ENCODE data around the gene SESN1. TPM values are rescaled to one million over a fixed set of nuclear protein-coding genes. Genes with fewer than 3 reads are reported as not detected.

SESN1 gene
- total and polyA plus RNA-seq, 9 of the 15 experiments (the other 6 are each of a cell fraction or from before 2014, with no cell fraction given): 3.1 to 13.0 (median 7.4) TPM

DNA sequence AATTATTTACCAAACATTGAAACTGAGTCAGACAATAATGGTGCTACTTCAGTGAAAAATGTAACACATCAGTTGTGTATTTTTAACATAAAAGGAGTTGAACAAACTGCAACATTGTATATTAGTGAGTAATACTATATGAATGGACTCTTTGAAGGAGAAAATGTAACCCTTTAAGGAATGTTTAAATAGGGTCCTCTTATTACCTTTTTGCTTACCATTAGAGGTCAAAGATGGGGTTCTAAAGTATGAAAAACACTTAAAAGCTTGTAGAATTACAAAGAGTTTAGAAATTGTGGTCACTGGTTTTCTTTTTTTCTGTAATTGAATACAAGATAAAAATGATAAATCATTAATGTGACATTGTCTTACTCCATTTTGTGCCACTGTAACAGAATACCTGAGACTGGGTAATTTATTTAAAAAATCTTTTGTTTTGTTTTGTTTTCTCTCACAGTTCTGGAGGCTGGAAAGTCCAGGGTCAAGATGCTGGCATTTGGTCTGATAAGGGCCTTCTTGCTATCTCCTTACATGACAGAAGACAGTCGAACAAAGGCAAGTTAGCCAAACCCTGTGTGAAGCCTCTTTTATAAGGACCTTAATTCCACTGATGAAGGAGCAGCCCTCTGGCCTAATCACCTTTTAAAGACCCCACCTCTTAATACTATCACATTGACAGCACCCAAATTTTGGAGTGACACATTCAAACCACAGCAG lies 43.2 kb downstream of the SESN1 start:
- no peaks in the 10 kb centered on the region for H3K9me3 ChIP-seq (replicated peaks; ENCODE audit: control insufficient read depth, insufficient read depth, low read depth, low read length)
- TF ChIP-seq, protein P1, sequence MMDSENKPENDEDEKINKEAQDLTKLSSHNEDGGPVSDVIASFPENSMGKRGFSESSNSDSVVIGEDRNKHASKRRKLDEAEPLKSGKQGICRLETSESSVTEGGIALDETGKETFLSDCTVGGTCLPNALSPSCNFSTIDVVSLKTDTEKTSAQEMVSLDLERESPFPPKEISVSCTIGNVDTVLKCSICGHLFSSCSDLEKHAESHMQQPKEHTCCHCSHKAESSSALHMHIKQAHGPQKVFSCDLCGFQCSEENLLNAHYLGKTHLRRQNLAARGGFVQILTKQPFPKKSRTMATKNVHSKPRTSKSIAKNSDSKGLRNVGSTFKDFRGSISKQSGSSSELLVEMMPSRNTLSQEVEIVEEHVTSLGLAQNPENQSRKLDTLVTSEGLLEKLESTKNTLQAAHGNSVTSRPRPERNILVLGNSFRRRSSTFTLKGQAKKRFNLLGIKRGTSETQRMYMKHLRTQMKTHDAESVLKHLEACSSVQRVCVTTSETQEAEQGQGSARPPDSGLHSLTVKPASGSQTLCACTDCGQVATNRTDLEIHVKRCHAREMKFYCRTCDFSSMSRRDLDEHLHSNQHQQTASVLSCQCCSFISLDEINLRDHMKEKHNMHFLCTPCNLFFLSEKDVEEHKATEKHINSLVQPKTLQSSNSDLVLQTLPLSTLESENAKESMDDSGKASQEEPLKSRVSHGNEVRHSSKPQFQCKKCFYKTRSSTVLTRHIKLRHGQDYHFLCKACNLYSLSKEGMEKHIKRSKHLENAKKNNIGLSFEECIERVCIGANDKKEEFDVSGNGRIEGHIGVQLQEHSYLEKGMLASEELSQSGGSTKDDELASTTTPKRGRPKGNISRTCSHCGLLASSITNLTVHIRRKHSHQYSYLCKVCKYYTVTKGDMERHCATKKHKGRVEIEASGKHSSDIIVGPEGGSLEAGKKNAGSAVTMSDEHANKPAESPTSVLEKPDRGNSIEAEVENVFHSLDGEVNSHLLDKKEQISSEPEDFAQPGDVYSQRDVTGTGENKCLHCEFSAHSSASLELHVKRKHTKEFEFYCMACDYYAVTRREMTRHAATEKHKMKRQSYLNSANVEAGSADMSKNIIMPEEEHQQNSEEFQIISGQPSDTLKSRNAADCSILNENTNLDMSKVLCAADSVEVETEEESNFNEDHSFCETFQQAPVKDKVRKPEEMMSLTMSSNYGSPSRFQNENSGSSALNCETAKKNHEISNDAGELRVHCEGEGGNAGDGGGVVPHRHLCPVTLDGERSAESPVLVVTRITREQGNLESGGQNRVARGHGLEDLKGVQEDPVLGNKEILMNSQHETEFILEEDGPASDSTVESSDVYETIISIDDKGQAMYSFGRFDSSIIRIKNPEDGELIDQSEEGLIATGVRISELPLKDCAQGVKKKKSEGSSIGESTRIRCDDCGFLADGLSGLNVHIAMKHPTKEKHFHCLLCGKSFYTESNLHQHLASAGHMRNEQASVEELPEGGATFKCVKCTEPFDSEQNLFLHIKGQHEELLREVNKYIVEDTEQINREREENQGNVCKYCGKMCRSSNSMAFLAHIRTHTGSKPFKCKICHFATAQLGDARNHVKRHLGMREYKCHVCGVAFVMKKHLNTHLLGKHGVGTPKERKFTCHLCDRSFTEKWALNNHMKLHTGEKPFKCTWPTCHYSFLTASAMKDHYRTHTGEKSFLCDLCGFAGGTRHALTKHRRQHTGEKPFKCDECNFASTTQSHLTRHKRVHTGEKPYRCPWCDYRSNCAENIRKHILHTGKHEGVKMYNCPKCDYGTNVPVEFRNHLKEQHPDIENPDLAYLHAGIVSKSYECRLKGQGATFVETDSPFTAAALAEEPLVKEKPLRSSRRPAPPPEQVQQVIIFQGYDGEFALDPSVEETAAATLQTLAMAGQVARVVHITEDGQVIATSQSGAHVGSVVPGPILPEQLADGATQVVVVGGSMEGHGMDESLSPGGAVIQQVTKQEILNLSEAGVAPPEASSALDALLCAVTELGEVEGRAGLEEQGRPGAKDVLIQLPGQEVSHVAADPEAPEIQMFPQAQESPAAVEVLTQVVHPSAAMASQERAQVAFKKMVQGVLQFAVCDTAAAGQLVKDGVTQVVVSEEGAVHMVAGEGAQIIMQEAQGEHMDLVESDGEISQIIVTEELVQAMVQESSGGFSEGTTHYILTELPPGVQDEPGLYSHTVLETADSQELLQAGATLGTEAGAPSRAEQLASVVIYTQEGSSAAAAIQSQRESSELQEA (IDR thresholded peaks at IDR 0.05; ENCODE audit: low read depth): no peak
- TF ChIP-seq ZNF778 (CRISPR knock-in tag; IDR thresholded peaks at IDR 0.05): no peak
- 0 out of 3 replicates have a peak, but pooled peaks cover 2% of the 10 kb centered on the region for H3K79me2 ChIP-seq (ENCODE audit: control insufficient read depth, insufficient read depth, low read length)
- no peaks in the 10 kb centered on the region for H3K9me1 ChIP-seq (ENCODE audit: control insufficient read depth, insufficient read depth, low read length)
- H3K4me1 ChIP-seq (replicated peaks in 1 of 2; ENCODE audit: control insufficient read depth in 2 of 2, insufficient read depth in 2 of 2, low read length in 2 of 2): peaks cover 0 to 12% of the 10 kb centered on the region in 2 experiments; a peak in 2 of 5 replicates
- 0% methylated on average over 1 of the region's 1 CpG for WGBS (ENCODE audit: insufficient coverage, low coverage, missing lambda C conversion rate)
- in situ Hi-C loops (cut with MboI) (loop anchor here (25.0 kb wide), 1 partner anchor 139 kb away; no protein-coding TSS in a partner anchor), intact Hi-C loops (cut with micrococcal nuclease) (no loop called here)
- no peaks in the 10 kb centered on the region for H3K27me3 ChIP-seq (ENCODE audit: control insufficient read depth in 2 of 2, insufficient read depth in 2 of 2, low read length in 2 of 2)
- no peak overlapping the region for H3K27ac ChIP-seq (ENCODE audit: extremely low read depth, low read depth, low read length)
- FAIRE-seq (peak; percentile 29), DNase-seq (ENCODE audit: extremely low read depth in 1 of 4, low spot score in 3 of 4) (no peak), ATAC-seq (no peak)
- H2AFZ ChIP-seq (ENCODE audit: low read depth, low read length): no peak overlapping the region
- no peak overlapping the region for H3K9ac ChIP-seq (ENCODE audit: insufficient read depth in 1 of 2, low read depth in 2 of 2, low read length in 2 of 2)
- no peak overlapping the region for H3K4me3 ChIP-seq
- H3K4me2 ChIP-seq (ENCODE audit: insufficient read depth, low read length): no peak overlapping the region
- CTCF ChIA-PET (ENCODE audit: low intra/inter-chr PET ratio): no interaction called here
- no peaks in the 10 kb centered on the region for H3K36me3 ChIP-seq (ENCODE audit: control insufficient read depth, insufficient read depth, low read length)
- BruUV-seq (replicated peaks): no TSS peak
- no peaks in the 10 kb centered on the region for H4K20me1 ChIP-seq (replicated peaks; ENCODE audit: control insufficient read depth, insufficient read depth, low read length)
- POLR2A ChIA-PET: interaction anchor here (0.9 kb wide), 1 partner anchor 12 kb away, joined by 3 read pairs; no protein-coding TSS in a partner anchor
